OCI-LY3 (cell line): ENCODE results near the gene LGMN.

ENCODE experiments used
- CTCF ChIP-seq: fragments of 200-600, 300-600 bp; sonication (generic); IDR thresholded peaks from 2 replicates; pipeline ENCODE4 v1.5.1; 2014; ENCODE audit warnings: antibody characterized with exemption, low read length, low read depth
- EZH2phosphoT487 ChIP-seq: fragments of 200-600 bp; shearing (Covaris generic); IDR thresholded peaks from 2 replicates; pipeline ENCODE4 v1.6.1; 2018; ENCODE audit warnings: antibody characterized with exemption, mixed run types, low read depth

DNA sequence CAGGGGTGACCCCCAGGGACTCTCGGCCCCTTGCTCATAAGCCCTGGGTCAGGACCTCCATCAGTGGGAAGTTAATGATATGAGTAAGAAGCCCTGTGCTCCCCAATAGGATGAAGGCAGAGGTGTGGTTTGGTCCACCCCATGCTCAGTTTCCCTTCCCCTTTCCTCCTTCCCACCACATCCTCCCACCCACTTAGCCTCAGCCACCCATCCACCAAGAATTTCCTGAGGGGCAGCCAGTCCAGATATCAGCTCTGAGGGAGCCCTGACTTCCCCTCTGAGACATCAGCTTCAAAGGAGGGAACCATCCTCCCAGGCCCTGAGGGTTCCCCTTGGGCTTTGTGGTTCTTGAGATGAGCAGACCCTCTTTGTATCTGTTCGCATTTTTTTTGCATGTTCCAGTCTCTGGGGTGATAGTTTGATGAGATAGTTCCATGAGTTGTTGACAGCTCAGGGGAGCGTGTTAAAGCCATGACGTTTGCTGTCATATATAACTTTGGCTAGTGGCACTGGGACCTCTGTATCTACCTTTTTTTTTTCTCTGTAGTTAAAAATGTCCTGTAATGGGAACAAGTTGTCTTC is 71.2 kb downstream of the LGMN start:
- TF ChIP-seq CTCF (no peak), EZH2phosphoT487 (0 out of 2 replicates have a peak, but pooled peaks have one; percentile 47)
